WTC11 (cell line): Measurements from ENCODE around the gene POLDIP2. TPM values are rescaled to one million over a fixed set of nuclear protein-coding genes. Genes with fewer than 3 reads are reported as not detected.

Experiments
- ATAC-seq: fragments of 200-7000 bp; cut with Tn5 transposase; 2 replicates; pipeline ENCODE4 v1.10.0; 2021; ENCODE audit warnings: mild to moderate bottlenecking, moderate library complexity
- CTCF ChIA-PET: fragments of 300-600 bp; sonication (Branson Sonifier 250); formaldehyde crosslinking; loops from one replicate; lab custom pipeline; 2021; ENCODE audit warnings: antibody characterized with exemption; lab: Charles Lee
- POLR2A ChIA-PET: fragments of 350-600 bp; sonication (Branson Sonifier 250); formaldehyde crosslinking; loops from one replicate; lab custom pipeline; 2021; ENCODE audit warnings: antibody characterized with exemption; lab: Charles Lee
- DNase-seq: peaks from one replicate; pipeline ENCODE4 v3.0.0; 2021; ENCODE audit warnings: low spot score
- H3K27ac Mint-ChIP-seq: 2 replicates; pipeline ENCODE4 v1.8.0; 2021; ENCODE audit warnings: mixed read lengths
- H3K27me3 Mint-ChIP-seq: 2 replicates; pipeline ENCODE4 v1.8.0; 2021; ENCODE audit warnings: low read depth, mild to moderate bottlenecking, moderate library complexity, mixed read lengths
- H3K36me3 Mint-ChIP-seq: 2 replicates; pipeline ENCODE4 v1.8.0; 2021; ENCODE audit warnings: mixed read lengths
- H3K4me1 Mint-ChIP-seq: 2 replicates; pipeline ENCODE4 v1.8.0; 2022; ENCODE audit warnings: mixed read lengths
- H3K4me3 Mint-ChIP-seq: 2 replicates; pipeline ENCODE4 v1.8.0; 2021; ENCODE audit warnings: mild to moderate bottlenecking, moderate library complexity, mixed read lengths
- H3K9me3 Mint-ChIP-seq: 2 replicates; pipeline ENCODE4 v1.8.0; 2021; ENCODE audit warnings: mixed read lengths
- ATF1 ChIP-seq: sonication (generic); formaldehyde crosslinking; IDR thresholded peaks from 2 replicates; pipeline ENCODE4 v1.8.1; 2023; ENCODE audit warnings: mild to moderate bottlenecking, moderate library complexity, missing genetic modification reagents
- ATF3 ChIP-seq: sonication (generic); formaldehyde crosslinking; conservative IDR thresholded peaks from 2 replicates; pipeline ENCODE4 v1.8.1; 2022; ENCODE audit warnings: mild to moderate bottlenecking, missing genetic modification reagents
- ETV6 ChIP-seq: sonication (generic); formaldehyde crosslinking; IDR thresholded peaks from 2 replicates; pipeline ENCODE4 v1.8.1; 2022; ENCODE audit warnings: mild to moderate bottlenecking, missing genetic modification reagents
- FOXK1 ChIP-seq: sonication (generic); formaldehyde crosslinking; IDR thresholded peaks from 2 replicates; pipeline ENCODE4 v1.8.0; 2022; ENCODE audit warnings: mild to moderate bottlenecking, moderate library complexity, missing genetic modification reagents
- HMGA2 ChIP-seq: fragments of 250-450 bp; sonication (Bioruptor Pico); IDR thresholded peaks from 2 replicates; pipeline ENCODE4 v1.4.0; 2021; ENCODE audit warnings: mild to moderate bottlenecking, moderate library complexity
- MLX ChIP-seq: sonication (generic); formaldehyde crosslinking; IDR thresholded peaks from 2 replicates; pipeline ENCODE4 v1.8.1; 2023; ENCODE audit warnings: mild to moderate bottlenecking, missing genetic modification reagents, moderate library complexity
- NFATC4 ChIP-seq: fragments of 250-450 bp; sonication (Bioruptor Pico); IDR thresholded peaks from 2 replicates; pipeline ENCODE4 v1.9.0; 2021; ENCODE audit warnings: mild to moderate bottlenecking
- NR2C2 ChIP-seq: sonication (generic); formaldehyde crosslinking; IDR thresholded peaks from 2 replicates; pipeline ENCODE4 v1.8.0; 2022; ENCODE audit warnings: mild to moderate bottlenecking, missing genetic modification reagents
- PREB ChIP-seq: sonication (generic); formaldehyde crosslinking; IDR thresholded peaks from 2 replicates; pipeline ENCODE4 v1.8.1; 2022; ENCODE audit warnings: mild to moderate bottlenecking, missing genetic modification reagents, moderate library complexity, borderline replicate concordance
- SP1 ChIP-seq: sonication (generic); formaldehyde crosslinking; conservative IDR thresholded peaks from 2 replicates; pipeline ENCODE4 v1.8.1; 2022; ENCODE audit warnings: missing genetic modification reagents
- TCF7 ChIP-seq: sonication (generic); formaldehyde crosslinking; IDR thresholded peaks from 2 replicates; pipeline ENCODE4 v1.8.0; 2022; ENCODE audit warnings: mild to moderate bottlenecking, low read depth, missing genetic modification reagents, moderate library complexity
- ZNF138 ChIP-seq: sonication (generic); formaldehyde crosslinking; conservative IDR thresholded peaks from 2 replicates; pipeline ENCODE4 v1.8.1; 2022; ENCODE audit warnings: mild to moderate bottlenecking, moderate library complexity, missing genetic modification reagents
- total RNA-seq: library from RNA; stranded (reverse); gene quantifications from 3 replicates; pipeline ENCODE4 v1.2.3, GENCODE V29; 2021
- TF ChIP-seq, protein P1 (sequence below): fragments of 250-450 bp; sonication (Bioruptor Pico); IDR thresholded peaks from 2 replicates; pipeline ENCODE4 v1.9.0; 2021; ENCODE audit warnings: mild to moderate bottlenecking

Gene POLDIP2
- total RNA-seq, 1 experiment from 2014 or later: 85.4 TPM

DNA sequence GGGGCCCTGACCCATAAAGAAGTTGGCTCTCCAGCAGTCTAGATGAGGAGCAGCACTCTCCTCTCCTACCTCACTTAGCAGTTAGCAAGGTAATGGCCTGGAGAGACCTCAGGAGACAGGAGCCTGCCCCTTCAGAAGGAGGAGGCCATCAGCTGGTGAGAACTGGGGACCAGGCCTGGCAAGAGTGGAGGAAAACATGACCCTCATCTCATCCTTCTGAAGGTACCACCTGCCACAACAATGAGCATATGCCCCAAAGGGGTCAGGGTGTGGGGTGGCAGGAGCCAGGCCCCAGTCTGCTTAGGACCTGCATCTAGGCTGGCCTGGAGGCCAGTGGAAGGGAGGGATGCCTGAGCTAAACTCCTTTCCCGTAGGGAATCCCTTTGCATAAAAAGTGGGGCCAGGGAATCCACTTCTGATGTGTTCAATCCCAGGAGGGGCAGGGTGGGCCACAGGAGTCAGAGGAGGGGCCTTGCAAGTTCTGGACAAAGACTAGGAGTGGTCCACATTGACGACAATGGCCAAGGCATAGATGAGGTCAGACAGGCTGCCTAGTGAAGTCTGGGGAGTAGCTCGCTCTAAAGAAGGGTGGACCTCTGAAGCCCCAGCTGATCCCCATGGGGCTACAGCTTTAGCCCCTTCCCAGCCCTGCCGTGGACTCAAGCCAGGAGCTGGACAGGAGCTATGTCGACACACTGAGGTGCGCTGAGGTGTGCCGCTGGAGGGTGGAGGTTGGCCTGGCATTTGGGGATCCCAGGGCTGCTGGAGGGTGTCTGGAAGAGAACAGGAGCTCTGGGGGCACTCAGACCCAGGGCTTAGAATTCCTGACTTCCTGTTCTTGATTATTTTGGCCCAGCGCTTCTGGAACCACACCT lies 6.7 kb upstream of the POLDIP2 start:
- DNase-seq (no peak), ATAC-seq (no peak)
- Mint-ChIP-seq H3K9me3 (no peaks in the 10 kb centered on the region), H3K27ac (no peak overlapping the region), H3K4me3 (no peak overlapping the region), H3K4me1 (no peaks in the 10 kb centered on the region), H3K36me3 (peaks cover 22% of the 10 kb centered on the region), H3K27me3 (no peaks in the 10 kb centered on the region)
- ChIA-PET CTCF (interaction anchor here (1.4 to 2.0 kb wide), 2 partner anchors 28 to 52 kb away, joined by 4 to 7 read pairs; partner anchors contain the start of gene TNFAIP1), POLR2A (no interaction called here)
- TF ChIP-seq HMGA2 (no peak), PREB (no peak), TCF7 (CRISPR knock-in tag) (no peak), ETV6 (no peak), ATF3 (CRISPR knock-in tag) (no peak), SP1 (CRISPR knock-in tag) (no peak)

DNA sequence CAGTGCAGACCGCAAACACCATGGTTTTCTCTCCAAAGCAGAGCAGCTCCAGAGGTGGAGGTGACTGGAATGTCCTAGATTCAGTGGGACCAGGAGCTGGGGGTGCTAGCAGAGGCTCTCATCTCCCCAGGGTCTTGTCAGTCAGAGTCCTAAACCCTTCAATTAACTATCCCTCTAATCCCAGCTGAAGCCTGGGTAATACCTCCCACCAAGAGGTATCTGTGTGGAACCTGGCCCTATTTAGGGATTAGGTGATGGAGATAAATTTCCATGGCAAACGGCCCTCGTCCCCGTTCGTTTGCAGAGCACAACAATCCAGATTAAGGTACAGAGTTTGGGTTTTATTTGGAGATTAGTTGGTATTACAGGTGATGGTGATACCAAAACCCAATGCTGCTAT lies 5.9 kb upstream of the POLDIP2 start:
- Mint-ChIP-seq H3K9me3 (no peaks in the 10 kb centered on the region), H3K36me3 (peaks cover 22% of the 10 kb centered on the region), H3K27me3 (no peaks in the 10 kb centered on the region), H3K4me3 (no peak overlapping the region), H3K4me1 (peaks cover 3% of the 10 kb centered on the region), H3K27ac (no peak overlapping the region)
- ATAC-seq (no peak), DNase-seq (no peak)
- POLR2A ChIA-PET: no interaction called here
- TF ChIP-seq FOXK1: no peak
- TF ChIP-seq, protein P1, sequence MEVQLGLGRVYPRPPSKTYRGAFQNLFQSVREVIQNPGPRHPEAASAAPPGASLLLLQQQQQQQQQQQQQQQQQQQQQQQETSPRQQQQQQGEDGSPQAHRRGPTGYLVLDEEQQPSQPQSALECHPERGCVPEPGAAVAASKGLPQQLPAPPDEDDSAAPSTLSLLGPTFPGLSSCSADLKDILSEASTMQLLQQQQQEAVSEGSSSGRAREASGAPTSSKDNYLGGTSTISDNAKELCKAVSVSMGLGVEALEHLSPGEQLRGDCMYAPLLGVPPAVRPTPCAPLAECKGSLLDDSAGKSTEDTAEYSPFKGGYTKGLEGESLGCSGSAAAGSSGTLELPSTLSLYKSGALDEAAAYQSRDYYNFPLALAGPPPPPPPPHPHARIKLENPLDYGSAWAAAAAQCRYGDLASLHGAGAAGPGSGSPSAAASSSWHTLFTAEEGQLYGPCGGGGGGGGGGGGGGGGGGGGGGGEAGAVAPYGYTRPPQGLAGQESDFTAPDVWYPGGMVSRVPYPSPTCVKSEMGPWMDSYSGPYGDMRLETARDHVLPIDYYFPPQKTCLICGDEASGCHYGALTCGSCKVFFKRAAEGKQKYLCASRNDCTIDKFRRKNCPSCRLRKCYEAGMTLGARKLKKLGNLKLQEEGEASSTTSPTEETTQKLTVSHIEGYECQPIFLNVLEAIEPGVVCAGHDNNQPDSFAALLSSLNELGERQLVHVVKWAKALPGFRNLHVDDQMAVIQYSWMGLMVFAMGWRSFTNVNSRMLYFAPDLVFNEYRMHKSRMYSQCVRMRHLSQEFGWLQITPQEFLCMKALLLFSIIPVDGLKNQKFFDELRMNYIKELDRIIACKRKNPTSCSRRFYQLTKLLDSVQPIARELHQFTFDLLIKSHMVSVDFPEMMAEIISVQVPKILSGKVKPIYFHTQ (CRISPR knock-in tag): no peak
- TF ChIP-seq ZNF138 (CRISPR knock-in tag): no peak
- CTCF ChIA-PET: interaction anchor here (1.4 kb wide), 1 partner anchor 27 kb away, joined by 4 read pairs; the partner anchor contains the start of gene TNFAIP1

GRCh38 chr17:28357901-28358197 lies 522 bp upstream of the POLDIP2 start:
- no peak for DNase-seq
- CTCF ChIA-PET: interaction anchor here (0.7 to 2.5 kb wide), 7 partner anchors 8 to 68 kb away, joined by 3 to 16 read pairs (median 8); partner anchors contain the start of genes IFT20, TNFAIP1 and VTN
- TF ChIP-seq ATF1 (CRISPR knock-in tag) (no peak), MLX (CRISPR knock-in tag) (no peak), NFATC4 (CRISPR knock-in tag) (no peak)
- TF ChIP-seq, all 79 proteins: peak for 0
- H3K4me3 Mint-ChIP-seq: peak overlapping the region; percentile 91
- POLR2A ChIA-PET: interaction anchor here (1.0 to 1.6 kb wide), 4 partner anchors 9 to 213 kb away, joined by 3 to 16 read pairs (median 8); partner anchors contain the start of genes IFT20, PIGS and TNFAIP1
- no peaks in the 10 kb centered on the region for H3K27me3 Mint-ChIP-seq
- ATAC-seq: peak; percentile 9
- no peaks in the 10 kb centered on the region for H3K9me3 Mint-ChIP-seq
- peaks cover 43% of the 10 kb centered on the region for H3K36me3 Mint-ChIP-seq
- peaks cover 13% of the 10 kb centered on the region for H3K4me1 Mint-ChIP-seq
- H3K27ac Mint-ChIP-seq: peak overlapping the region; percentile 98

DNA sequence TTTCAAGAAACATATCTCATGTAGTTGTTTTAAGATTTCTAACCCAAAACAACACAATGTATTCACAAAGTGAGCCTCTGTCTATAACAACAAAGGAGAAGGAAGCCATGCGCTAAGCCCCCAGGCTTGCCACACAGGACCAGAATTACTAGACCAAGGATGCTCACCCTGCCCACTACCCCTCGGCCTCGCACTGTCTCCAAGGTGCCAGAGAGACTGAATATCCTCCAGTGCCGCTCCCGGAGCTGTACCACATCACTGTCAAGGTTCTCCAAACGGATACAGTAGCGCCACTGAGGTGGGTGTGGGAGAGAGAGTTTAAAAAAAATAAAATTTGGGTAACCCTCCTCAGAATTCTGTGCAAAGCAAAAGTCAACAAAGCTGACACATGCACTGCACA lies 7.1 kb downstream of the POLDIP2 start:
- no peak overlapping the region for H3K4me3 Mint-ChIP-seq
- peaks cover 70% of the 10 kb centered on the region for H3K36me3 Mint-ChIP-seq
- ChIA-PET POLR2A (no interaction called here), CTCF (interaction anchor here (1.0 kb wide), 1 partner anchor 15 kb away, joined by 3 read pairs; the partner anchor contains the start of genes IFT20 and TNFAIP1)
- H3K9me3 Mint-ChIP-seq: no peaks in the 10 kb centered on the region
- ATAC-seq: no peak
- H3K4me1 Mint-ChIP-seq: peaks cover 6% of the 10 kb centered on the region; the same call in 1 of the 2 replicates
- H3K27me3 Mint-ChIP-seq: no peaks in the 10 kb centered on the region
- H3K27ac Mint-ChIP-seq: no peak overlapping the region
- TF ChIP-seq NR2C2 (CRISPR knock-in tag): no peak
- TF ChIP-seq, all 79 proteins: peak for 0
- DNase-seq: no peak
